Measurements from ENCODE around the gene SEPTIN5.

The SEPTIN5 gene

DNA sequence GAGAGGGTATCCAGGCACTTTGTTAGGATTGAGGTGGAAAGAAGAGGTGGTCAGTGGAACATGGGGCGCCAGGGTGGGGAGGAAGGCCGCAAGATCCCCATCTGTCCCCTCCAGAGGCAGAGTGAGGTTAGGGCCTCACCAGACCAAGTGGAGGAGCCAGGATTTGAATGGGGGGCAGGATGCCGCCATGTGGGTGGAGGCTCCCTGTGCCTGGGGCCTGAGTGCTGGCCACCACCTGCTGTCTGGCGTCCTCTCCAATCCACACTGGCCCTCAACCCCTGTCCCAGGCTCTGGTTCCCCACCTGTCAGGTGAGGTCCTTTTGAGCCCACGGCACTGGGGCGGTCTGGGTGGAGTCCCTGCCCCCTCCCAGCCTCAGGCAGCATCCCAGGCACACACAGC is 28.8 kb downstream of the SEPTIN5 start:
- H3K9ac ChIP-seq (ENCODE audit: low read depth, low read length, poor library complexity, severe bottlenecking): no peak overlapping the region
- no peaks in the 10 kb centered on the region for H3K9me2 ChIP-seq (replicated peaks; ENCODE audit: low read depth, low read length)
- H3K79me2 ChIP-seq (ENCODE audit: insufficient read depth, low read length): no peaks in the 10 kb centered on the region
- no peaks in the 10 kb centered on the region for H3K9me3 ChIP-seq (ENCODE audit: insufficient read depth, low read depth, low read length)
- H3K27me3 ChIP-seq (ENCODE audit: insufficient read depth, low read length, poor library complexity, severe bottlenecking): no peaks in the 10 kb centered on the region
- H4K20me1 ChIP-seq (ENCODE audit: insufficient read depth, low read length, poor library complexity, severe bottlenecking): no peaks in the 10 kb centered on the region
- no peaks in the 10 kb centered on the region for H3K4me1 ChIP-seq (ENCODE audit: insufficient read depth, low read length, poor library complexity, severe bottlenecking)
- no peaks in the 10 kb centered on the region for H3K36me3 ChIP-seq (ENCODE audit: insufficient read depth, low read length)
- no peak for TF ChIP-seq EZH2phosphoT487 (IDR thresholded peaks at IDR 0.05; ENCODE audit: borderline replicate concordance)
- H2AFZ ChIP-seq (ENCODE audit: low read length): no peak overlapping the region
- H3F3A ChIP-seq (ENCODE audit: low read depth): no peaks in the 10 kb centered on the region
- H3K4me3 ChIP-seq (ENCODE audit: low read length, poor library complexity, severe bottlenecking): no peak overlapping the region
- no peak overlapping the region for H3K4me2 ChIP-seq (ENCODE audit: low read depth, low read length, poor library complexity, severe bottlenecking)

GRCh38 chr22:19743651-19744050 is 29.3 kb downstream of the SEPTIN5 start:
- Histone ChIP-seq H3K79me2 (ENCODE audit: insufficient read depth, low read length) (no peaks in the 10 kb centered on the region), H3K4me3 (ENCODE audit: low read length, poor library complexity, severe bottlenecking) (no peak overlapping the region), H3K9me3 (ENCODE audit: insufficient read depth, low read depth, low read length) (no peaks in the 10 kb centered on the region), H3K4me2 (ENCODE audit: low read depth, low read length, poor library complexity, severe bottlenecking) (no peak overlapping the region), H2AFZ (ENCODE audit: low read length) (no peak overlapping the region), H3K27me3 (ENCODE audit: insufficient read depth, low read length, poor library complexity, severe bottlenecking) (no peaks in the 10 kb centered on the region), H3K4me1 (ENCODE audit: insufficient read depth, low read length, poor library complexity, severe bottlenecking) (no peaks in the 10 kb centered on the region), H3F3A (ENCODE audit: low read depth) (no peaks in the 10 kb centered on the region), H3K9me2 (replicated peaks; ENCODE audit: low read depth, low read length) (no peaks in the 10 kb centered on the region), H3K36me3 (ENCODE audit: insufficient read depth, low read length) (no peaks in the 10 kb centered on the region), H3K9ac (ENCODE audit: low read depth, low read length, poor library complexity, severe bottlenecking) (no peak overlapping the region), H4K20me1 (ENCODE audit: insufficient read depth, low read length, poor library complexity, severe bottlenecking) (no peaks in the 10 kb centered on the region)
- TF ChIP-seq EZH2phosphoT487 (IDR thresholded peaks at IDR 0.05; ENCODE audit: borderline replicate concordance): no peak
- TF ChIP-seq, protein P1, sequence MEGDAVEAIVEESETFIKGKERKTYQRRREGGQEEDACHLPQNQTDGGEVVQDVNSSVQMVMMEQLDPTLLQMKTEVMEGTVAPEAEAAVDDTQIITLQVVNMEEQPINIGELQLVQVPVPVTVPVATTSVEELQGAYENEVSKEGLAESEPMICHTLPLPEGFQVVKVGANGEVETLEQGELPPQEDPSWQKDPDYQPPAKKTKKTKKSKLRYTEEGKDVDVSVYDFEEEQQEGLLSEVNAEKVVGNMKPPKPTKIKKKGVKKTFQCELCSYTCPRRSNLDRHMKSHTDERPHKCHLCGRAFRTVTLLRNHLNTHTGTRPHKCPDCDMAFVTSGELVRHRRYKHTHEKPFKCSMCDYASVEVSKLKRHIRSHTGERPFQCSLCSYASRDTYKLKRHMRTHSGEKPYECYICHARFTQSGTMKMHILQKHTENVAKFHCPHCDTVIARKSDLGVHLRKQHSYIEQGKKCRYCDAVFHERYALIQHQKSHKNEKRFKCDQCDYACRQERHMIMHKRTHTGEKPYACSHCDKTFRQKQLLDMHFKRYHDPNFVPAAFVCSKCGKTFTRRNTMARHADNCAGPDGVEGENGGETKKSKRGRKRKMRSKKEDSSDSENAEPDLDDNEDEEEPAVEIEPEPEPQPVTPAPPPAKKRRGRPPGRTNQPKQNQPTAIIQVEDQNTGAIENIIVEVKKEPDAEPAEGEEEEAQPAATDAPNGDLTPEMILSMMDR (conservative IDR thresholded peaks at IDR 0.05; ENCODE audit: low read length): no peak

GRCh38 chr22:19744350-19745006 is 30.2 kb downstream of the SEPTIN5 start:
- no peaks in the 10 kb centered on the region for H3F3A ChIP-seq (ENCODE audit: low read depth)
- no peak for TF ChIP-seq EZH2phosphoT487 (IDR thresholded peaks at IDR 0.05; ENCODE audit: borderline replicate concordance)
- TF ChIP-seq, protein P1 (conservative IDR thresholded peaks at IDR 0.05; ENCODE audit: low read length): no peak
- no peaks in the 10 kb centered on the region for H3K9me2 ChIP-seq (replicated peaks; ENCODE audit: low read depth, low read length)
- H3K27me3 ChIP-seq (ENCODE audit: insufficient read depth, low read length, poor library complexity, severe bottlenecking): no peaks in the 10 kb centered on the region
- no peak overlapping the region for H3K4me3 ChIP-seq (ENCODE audit: low read length, poor library complexity, severe bottlenecking)
- no peak overlapping the region for H2AFZ ChIP-seq (ENCODE audit: low read length)
- no peak overlapping the region for H3K9ac ChIP-seq (ENCODE audit: low read depth, low read length, poor library complexity, severe bottlenecking)
- H4K20me1 ChIP-seq (ENCODE audit: insufficient read depth, low read length, poor library complexity, severe bottlenecking): no peaks in the 10 kb centered on the region
- no peak overlapping the region for H3K4me2 ChIP-seq (ENCODE audit: low read depth, low read length, poor library complexity, severe bottlenecking)
- no peaks in the 10 kb centered on the region for H3K36me3 ChIP-seq (ENCODE audit: insufficient read depth, low read length)
- H3K4me1 ChIP-seq (ENCODE audit: insufficient read depth, low read length, poor library complexity, severe bottlenecking): no peaks in the 10 kb centered on the region
- H3K9me3 ChIP-seq (ENCODE audit: insufficient read depth, low read depth, low read length): no peaks in the 10 kb centered on the region
- no peaks in the 10 kb centered on the region for H3K79me2 ChIP-seq (ENCODE audit: insufficient read depth, low read length)
